Measurements from ENCODE around the gene CPT1A.

DNA sequence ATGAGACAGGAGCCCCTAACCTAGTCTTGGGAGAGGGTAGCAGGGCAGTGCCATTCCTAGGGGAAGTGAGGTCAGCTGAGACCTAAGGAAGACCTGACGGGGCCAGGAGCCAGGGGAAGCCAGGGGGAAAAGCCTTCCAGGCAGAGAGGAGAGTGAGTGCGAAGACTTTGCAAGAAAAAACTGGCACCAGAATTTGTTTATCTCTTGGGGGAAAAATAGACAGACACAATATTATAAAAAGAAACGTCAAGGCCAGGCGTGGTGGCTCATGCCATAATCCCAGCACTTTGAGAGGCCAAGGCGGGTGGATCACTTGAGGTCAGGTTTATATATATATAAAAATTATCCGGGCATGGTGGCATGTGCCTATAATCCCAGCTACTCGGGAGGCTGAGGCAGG, 63.5 kb downstream of the CPT1A start:
- TF ChIP-seq, protein P1, sequence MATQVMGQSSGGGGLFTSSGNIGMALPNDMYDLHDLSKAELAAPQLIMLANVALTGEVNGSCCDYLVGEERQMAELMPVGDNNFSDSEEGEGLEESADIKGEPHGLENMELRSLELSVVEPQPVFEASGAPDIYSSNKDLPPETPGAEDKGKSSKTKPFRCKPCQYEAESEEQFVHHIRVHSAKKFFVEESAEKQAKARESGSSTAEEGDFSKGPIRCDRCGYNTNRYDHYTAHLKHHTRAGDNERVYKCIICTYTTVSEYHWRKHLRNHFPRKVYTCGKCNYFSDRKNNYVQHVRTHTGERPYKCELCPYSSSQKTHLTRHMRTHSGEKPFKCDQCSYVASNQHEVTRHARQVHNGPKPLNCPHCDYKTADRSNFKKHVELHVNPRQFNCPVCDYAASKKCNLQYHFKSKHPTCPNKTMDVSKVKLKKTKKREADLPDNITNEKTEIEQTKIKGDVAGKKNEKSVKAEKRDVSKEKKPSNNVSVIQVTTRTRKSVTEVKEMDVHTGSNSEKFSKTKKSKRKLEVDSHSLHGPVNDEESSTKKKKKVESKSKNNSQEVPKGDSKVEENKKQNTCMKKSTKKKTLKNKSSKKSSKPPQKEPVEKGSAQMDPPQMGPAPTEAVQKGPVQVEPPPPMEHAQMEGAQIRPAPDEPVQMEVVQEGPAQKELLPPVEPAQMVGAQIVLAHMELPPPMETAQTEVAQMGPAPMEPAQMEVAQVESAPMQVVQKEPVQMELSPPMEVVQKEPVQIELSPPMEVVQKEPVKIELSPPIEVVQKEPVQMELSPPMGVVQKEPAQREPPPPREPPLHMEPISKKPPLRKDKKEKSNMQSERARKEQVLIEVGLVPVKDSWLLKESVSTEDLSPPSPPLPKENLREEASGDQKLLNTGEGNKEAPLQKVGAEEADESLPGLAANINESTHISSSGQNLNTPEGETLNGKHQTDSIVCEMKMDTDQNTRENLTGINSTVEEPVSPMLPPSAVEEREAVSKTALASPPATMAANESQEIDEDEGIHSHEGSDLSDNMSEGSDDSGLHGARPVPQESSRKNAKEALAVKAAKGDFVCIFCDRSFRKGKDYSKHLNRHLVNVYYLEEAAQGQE (IDR thresholded peaks at IDR 0.05; ENCODE audit: low read depth): no peak
- TF ChIP-seq MAX (IDR thresholded peaks at IDR 0.05) (no peak), YY1 (IDR thresholded peaks at IDR 0.05; ENCODE audit: low read depth) (no peak), NFIC (IDR thresholded peaks at IDR 0.05) (no peak), FOXM1 (IDR thresholded peaks at IDR 0.05; ENCODE audit: borderline replicate concordance, low read depth) (no peak), TAF1 (IDR thresholded peaks at IDR 0.05; ENCODE audit: low read depth) (no peak), EP300 (IDR thresholded peaks at IDR 0.05; ENCODE audit: borderline replicate concordance) (no peak), CEBPB (IDR thresholded peaks at IDR 0.05) (no peak), RAD21 (IDR thresholded peaks at IDR 0.05; ENCODE audit: low read depth) (no peak), TCF12 (IDR thresholded peaks at IDR 0.05; ENCODE audit: low read depth) (no peak), EGR1 (IDR thresholded peaks at IDR 0.05) (no peak), CREB1 (IDR thresholded peaks at IDR 0.05; ENCODE audit: low read depth) (no peak), ZBTB7A (IDR thresholded peaks at IDR 0.05; ENCODE audit: low read depth) (no peak)
- TF ChIP-seq, protein P2, sequence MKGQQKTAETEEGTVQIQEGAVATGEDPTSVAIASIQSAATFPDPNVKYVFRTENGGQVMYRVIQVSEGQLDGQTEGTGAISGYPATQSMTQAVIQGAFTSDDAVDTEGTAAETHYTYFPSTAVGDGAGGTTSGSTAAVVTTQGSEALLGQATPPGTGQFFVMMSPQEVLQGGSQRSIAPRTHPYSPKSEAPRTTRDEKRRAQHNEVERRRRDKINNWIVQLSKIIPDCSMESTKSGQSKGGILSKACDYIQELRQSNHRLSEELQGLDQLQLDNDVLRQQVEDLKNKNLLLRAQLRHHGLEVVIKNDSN (IDR thresholded peaks at IDR 0.05): no peak
